Effector CD8-positive, alpha-beta T cell (primary cell): ENCODE results near the gene GAL.

ENCODE experiments used
- DNase-seq: peaks from one replicate; lab custom pipeline; 2025; lab: John Stamatoyannopoulos, UW

Gene GAL

DNA sequence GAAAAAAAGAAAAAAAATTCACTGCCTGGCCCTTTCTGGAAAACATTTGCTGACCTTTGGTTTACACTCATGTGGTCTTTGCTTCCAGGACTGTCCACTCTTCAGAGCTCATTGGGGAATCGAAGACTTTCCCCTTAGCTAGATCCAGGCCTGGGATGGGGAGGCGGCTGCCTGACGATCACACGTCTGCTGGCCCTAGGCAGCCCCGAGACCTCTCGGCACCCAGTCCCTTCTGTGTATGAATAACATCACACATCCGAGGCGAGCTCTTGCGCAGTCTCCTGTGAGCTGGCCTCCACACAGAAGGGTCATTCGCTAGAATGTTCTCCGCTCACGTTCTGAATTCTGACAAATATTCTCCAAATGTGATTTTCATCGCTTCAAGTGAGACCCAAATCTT lies 25.7 kb upstream of the GAL start:
- no peak for DNase-seq

DNA sequence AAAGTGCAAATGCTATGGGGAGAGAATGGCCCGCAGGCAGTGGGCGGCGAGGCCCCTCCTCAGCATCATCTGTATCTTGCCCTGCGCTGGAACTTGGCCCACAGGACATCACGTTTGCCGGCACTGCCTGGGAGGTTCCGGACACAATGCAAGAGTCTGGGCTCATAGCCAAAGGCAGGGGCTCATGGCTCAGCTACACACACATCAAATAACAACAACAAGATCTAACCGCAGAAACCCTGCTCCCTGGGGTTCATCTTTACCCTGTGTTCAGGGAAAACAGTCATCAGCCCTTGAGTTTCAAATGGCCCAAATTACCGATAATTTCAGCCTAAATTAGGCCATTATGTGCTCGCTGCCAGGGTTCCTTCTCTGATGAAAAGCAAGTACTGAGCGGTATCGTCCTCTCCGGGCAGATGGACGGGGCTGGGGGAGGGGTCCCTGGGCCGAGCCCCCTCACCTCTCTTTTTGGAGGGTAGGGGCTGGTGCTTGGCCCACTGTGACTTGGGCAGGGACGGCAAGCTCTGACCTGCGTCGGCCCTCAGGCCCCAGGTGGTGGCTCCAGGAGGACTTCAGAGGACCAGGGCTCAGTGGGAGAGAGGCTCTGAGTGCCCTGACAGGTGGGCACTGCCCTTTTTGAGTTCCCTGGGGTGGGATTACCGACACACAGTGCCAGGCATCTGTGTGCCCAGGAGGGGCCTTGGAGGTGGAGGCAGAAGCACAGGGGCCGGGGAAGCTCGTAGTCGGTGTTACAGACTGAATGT lies 25.0 kb upstream of the GAL start:
- no peak for DNase-seq

DNA sequence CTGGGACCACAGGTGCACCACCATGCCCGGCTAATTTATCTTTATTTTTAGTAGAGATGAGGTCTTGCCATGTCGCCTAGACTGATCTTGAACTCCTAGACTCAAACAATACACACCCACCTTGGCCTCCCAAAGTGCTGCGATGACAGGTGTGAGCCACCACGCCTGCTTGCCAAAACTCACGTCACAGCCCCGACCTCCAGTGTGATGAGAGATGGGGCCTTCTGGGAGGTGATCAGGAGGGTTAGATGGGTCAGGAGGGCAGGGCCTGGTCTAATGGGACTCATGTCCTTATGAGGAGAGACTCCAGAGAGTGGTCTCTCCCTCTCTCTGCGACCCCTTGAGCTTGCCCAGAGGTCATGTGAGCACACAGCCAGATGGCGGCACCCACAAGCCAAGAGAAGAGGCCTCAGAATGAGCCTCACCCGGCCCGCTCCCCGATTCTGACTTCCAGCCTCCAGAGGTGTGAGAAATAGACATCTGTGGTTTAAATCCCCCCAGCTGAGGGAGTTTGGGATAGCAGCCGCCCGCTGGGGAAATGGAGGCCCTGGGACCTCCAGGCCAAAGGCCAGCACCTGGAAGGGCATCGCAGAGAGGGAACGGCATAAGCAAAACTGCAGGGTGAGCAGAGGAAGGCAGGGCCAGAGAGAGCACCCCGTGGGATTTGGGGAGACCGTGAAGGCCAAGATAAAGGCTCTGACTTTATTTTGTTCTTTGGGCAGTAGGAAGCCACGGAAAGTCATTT lies 24.1 kb upstream of the GAL start:
- DNase-seq = no peak

DNA sequence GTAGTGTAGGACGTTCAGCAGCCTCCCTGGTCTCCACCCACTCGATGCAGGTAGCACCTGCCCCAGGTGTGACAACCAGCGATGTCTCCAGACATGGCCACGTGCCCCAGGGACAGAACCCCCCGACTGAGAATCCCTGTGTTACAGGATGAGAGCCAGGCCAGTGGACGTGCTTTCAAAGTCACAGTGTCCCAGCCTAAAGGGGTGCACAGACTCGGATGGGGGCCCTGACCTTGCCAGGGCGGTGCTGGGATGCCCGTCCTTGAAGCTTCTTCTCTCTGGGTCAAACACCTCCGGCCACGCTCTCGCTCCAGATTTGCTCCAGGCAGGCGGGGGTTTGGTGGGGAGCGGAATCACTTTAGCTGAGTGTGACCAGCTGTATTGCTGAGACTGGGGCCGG lies 23.3 kb upstream of the GAL start:
- no peak for DNase-seq

DNA sequence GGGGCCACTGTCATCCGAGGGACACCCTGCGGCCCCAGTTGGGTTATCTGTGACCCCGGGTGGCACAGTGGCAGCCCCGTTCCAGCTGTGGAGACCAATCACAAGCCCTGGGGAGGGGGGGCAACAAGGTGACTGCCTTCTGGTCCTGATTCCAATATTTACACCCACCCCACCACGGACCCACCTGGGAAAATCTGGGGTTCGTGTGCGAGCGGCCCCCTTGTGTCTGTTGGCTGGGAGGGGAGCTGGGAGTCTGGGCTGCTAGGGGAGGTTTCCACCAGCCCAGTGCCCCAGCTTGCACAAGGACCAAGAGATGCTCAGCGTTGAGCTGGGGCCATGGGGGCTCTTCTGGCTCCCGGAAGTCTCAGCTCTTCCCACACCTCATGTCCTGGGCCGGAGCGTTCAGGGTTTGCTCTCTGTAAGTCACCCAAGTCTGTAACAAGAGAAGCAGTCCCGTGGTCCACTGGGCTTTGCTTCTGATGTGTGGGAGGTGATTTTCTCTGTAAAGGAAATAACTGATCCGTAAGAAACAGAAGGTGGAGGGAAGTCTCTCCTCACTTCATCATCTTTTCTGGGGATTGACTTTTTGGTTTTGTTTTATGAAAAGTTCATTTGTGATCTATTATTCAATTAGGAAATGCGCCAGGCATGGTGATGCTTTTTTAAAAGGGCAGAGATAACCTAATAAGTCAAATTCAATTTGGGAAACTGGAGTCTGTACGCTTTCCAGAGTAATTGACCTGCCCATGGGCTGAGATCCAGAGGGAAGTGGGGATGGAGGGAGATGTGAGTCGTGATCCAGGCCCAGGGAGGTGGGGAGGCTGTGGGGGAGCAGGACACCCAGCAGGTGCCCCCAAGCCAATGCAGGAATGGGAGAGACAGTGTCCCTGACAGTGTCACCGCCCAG lies 22.4 kb upstream of the GAL start:
- DNase-seq = no peak

DNA sequence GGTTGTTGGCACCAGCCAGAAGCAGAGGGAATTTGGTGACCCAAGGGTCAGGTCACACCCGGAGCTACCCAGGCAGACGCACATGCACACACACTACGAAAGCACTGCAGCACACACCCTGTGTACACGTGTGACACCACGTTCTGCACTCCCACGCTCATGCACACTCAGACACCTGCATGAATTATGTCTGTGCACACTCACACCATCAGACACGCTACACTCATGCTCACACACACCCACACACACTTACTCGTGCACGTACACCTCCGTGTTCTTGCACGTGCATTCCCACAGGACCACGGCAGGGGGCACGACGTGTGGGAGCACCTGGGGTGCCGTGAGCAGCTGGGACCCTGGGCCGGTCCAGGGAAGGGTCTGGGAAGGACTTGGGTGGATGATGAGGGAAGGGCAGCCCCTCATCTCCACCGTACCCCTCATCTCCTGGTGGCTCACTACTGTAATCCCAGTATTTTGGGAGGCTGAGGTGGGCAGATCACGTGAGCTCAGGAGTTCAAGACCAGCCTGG lies 20.8 kb upstream of the GAL start:
- no peak for DNase-seq

DNA sequence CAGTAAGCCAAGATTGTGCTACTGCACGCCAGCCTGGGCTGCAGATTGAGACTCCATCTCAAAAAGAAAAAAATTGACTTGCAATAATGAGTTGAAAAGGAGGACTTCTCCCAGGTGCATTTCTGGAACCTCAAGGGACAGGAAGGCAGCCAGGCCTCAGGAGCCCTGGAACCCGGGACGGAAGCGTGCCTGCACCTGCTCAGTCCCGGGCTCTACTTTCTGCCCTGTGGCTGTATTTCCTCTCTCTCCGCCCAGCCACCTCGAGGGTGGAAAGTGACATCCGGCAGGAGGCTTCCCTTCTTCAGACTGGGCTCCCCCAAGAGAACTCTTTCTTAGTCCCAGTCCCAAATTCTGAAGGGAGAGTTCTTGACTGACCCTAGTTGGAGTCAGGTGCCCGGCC lies 20.2 kb upstream of the GAL start:
- no peak for DNase-seq

DNA sequence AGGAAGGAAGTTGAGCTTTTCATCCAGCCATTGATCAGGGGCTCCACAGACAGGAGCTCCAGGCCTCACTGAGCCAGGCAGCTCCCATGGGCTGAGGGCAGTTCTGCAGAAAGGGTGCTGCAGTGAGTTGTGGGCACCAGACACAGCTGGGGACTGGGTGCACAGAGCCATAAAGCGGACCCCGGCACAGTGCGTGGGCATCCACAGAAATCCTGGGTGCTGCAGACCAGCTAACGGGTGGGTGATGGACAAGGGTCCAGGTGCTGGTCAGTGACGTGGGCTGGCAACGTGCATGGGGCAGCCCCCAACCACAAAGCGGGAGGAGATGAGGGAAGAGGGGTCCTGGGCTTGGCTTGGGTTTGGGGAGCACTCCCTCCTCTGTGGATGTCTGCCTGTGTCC lies 19.4 kb upstream of the GAL start:
- DNase-seq = no peak

DNA sequence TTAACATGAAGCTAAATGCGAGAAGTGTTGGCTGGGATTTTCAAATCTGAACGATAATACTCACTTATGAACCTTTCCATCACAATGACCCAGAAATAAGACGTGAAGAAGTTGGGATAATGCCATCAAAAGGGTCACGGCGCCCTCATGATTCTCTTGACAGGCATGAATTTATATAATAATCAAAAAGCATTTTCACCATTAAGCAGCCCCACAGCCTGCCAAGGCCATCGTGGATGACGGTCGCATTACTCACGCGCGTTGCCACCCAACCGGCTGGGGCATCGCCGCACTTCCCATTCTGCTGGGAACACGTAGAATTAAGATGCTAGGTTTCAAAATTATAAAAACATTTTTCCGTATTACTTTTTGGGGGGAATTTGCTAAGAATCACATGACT lies 18.9 kb upstream of the GAL start:
- no peak for DNase-seq

DNA sequence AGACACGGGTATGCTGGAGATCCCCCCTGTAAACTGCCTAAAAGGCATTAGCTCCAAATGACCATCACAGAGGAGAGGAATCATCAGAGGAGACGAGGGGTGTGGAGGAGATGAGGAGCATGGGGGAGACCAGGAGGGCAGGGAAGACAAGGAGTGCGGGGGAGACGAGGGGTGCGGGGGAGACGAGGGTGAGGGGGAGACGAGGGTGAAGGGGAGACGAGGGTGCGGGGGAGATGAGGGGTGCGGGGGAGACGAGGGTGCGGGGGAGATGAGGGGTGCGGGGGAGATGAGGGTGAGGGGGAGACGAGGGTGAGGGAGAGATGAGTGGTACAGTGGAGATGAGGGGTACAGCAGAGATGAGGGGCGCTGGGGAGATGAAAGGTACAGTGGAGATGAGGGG lies 17.5 kb upstream of the GAL start:
- DNase-seq = no peak

DNA sequence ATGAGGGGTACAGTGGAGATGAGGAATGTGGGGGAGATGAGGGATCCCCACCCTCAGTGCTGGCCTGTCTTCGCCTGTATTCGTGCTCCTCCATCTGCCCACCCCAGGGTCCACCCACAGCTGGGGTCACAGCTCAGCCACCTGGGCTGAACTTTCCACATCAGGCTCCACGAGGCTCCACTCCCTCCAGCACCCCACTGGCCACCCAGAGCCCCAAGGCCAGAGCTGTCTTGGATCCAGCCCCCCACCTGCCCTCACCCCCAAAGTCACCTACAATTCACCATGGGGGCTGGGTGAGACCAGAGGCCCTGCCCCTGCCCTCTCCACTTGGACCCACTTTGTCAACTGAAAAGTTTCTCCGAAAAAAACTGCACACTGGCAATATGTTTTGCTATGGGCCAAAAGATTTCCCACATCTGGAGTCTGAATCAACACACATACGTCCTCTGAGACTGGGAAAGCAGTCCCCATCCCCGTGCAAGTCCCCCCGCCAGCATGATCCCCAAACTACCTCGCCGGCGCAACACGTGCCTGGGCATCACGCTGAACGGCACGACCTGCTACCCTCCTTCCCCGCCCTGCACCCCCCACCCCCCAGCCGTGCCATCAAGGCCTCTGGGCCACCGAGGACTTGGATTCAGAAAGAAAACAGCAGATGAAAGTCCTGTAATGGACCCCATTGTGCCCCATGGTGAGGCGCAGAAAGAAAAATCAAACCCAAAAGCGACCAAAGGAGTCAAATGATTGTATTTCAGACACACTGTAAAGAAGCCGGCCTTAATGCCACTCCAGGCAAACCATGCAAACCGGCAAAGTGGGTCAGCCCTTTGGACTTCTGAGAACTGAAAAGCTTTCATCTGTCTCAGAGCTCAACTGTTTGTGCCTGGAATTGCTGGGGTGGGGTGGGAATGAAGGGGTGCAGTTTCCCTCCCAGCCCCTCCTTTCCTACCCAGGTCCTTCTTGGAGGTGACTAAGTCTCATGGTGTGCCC lies 16.5 kb upstream of the GAL start:
- DNase-seq = no peak

DNA sequence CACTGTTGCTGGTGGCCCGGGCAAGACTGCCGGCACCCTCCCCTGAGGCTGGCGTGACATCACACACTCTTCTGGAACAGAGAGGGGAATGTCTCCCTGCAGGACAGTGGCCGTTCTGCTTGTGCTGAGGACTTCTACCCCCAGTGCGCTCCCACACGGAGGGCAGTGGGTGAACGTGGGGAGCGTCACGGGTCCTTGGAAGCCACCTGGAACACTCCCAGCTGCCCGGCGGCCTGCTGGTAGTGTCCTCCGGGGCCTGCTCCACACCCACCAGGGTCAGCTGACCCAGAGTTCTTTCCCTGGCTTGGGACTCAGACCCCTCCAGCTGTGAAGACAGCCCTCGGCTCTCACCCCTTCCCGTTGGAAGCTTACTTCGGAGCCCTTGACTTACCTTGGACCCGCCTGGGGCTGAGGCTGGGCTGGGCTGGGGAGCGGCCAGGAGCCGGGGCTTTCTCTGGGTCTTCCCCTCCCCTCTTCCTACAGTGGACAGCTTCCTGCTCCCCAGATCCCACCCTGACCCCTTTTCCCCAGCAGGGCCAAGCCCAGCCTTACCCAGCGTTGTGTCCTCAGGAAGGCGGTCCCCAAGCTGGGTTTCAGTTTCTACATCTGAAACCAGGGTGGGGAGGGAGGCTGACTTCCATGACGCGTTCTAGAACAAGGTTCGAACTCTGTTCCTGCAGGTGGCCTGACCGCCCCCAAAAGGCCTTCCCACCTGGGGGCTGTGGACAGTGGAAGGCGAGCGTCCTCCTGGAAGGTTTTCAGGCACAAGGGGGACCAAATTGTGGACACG lies 14.8 kb upstream of the GAL start:
- no peak for DNase-seq

DNA sequence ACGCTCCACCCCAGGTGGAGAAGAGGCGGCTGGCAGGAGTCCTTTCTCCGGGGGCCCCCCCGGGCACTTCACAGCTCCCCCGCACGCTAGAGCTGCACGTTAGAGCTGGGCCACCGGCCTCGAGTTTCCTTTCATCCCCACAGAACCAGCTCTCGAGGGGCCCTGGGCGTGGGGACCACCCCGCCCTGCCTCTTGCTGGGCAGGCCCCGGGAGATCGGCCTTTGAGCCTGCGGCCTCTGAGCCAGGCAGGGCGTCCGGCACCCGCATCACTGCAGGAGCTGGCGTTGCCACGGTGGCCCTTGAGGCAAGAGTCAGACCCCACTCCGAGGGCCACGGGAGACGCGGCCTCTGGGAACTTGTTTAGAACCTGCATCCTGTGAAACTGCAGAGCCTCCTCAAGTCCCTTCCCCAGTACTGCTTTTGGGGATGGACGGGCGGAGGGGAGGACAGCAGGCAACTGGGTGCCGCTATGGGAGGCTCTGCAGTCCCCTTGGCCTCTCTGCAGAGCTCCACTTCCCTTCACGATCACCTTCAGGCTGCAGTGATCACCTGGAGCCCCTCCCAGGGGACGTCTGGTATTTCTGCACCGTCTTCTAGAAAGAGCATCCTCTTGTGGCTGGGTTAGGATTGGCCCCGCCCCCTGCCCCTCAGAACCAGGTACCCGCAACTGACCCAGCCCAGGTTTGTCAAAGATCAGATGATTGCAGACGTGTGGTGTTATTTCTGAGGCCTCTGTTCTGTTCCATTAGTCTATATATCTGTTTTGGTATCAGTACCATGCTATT lies 13.9 kb upstream of the GAL start:
- no peak for DNase-seq

DNA sequence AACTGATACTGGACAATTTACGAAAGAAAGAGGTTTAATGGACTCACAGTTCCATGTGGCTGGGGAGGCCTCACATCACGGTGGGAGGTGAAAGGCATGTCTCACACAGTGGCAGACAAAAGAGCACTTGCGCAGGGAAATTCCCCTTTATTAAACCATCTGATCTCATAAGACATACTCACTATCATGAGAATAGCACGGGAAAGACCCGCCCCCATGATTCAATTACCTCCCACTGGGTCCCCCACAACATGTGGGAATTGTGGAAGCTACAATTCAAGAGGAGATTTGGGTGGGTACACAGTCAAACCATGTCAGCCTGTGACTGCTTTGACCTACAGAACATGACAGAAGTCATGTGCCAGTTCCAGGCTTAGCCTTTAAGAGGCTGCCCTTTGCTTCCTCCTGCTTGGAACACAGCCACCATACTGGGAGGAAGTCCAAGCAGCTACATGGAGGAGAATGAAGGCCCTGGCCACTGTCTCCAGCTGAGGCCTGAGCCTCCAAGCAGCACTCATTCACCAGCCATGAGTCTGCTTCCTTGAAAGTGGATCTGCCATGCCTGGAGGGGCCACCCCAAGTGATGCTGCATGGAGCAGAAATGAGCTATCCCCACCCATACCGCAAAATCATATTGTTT lies 10.9 kb upstream of the GAL start:
- no peak for DNase-seq

DNA sequence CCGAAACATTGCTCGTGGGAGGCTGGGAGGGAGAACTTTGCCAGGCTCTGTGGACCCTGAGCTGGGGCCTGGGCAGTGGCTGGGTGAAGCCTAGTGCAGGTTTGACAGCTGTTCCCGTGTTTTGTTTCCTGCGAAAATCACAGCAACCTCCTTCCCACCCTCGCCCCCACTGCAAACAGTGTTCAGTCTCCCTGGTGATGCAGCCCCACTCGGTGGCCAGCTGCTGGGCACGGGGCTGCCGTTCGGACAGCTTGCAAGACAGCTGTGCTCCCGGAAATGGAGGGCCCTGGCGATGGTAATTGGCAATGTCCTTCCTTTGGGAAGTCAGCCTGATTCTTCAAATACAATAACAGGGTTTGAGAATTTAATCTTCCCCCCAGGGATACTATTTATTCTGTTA lies 10.4 kb upstream of the GAL start:
- no peak for DNase-seq

DNA sequence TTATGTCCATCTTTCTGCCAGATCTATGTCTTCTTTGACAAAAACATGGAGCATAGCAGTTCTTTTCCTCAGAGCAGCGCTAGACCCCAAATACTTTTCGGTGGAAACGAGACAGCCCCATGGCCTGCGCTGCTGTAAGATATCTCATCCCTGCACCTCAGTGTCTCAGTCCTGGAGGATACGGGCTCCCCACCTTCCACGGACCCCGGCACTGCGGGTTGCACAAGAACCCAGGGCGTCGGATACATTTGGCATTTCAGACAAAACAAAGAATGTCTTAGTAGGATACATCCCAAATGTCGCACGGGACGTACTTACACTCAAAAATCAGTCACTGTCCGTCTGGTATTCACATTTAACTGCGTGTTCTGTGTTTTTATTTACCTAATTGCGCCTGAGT lies 9.9 kb upstream of the GAL start:
- DNase-seq = no peak

DNA sequence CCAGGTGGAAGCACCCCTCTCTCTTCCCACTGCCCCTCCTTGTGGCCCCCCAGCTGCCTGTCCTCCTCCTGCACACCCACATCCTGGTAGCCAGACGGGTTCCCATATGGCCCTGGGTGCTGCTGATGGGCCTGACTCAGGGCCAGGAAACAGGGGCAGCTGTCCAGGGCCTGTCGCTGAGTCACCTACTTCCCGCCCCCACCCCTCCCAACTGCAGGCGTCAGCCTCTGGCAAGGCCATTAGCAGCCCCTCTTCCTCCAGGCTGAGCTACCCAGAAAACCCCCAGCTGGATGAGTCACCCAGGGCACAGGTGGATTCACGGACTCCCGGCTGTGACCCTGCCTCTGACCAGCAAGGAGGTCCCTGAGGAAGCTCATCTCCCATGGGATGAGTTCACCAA lies 6.9 kb upstream of the GAL start:
- DNase-seq = no peak

DNA sequence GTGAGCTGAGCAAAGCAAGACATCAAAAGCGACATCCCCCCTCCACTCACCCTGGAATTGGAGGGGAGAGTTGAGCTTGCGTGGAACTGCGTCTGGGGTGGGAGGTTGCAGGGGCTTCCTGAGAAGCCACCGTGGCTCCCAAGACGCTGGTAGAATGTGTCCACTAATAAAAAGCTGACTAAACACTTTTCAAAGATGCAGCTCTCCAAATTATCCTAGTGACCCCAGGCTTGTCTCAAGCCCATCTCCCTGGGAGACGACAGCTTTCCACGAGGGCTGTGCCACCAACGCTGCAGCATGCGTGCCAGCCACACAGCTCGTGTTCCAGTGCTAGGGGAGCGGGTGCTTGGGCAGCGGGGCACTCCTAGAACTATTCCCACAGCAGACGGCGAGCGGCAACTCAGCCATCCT lies 6.3 kb upstream of the GAL start:
- no peak for DNase-seq
